Activated T-cell treated with anti-CD3 and anti-CD28 coated beads, Interleukin-2, amount 50 U/mL, for 4 hours (primary cell): Measurements from ENCODE around the gene PER2. TPM values are rescaled to one million over a fixed set of nuclear protein-coding genes. Genes with fewer than 3 reads are reported as not detected.
"Not testable (repeated sequence)": the region's sequence is repeated elsewhere in the genome, so short reads cannot be mapped to it uniquely, and the experiment has no call there.

Experiments
- ATAC-seq, 2 donors: fragments of 200-7000 bp; cut with Tn5 transposase; one replicate each; pipeline ENCODE4 v1.10.0; 2021
- DNase-seq: peaks from one replicate; pipeline ENCODE4 v3.0.0-alpha.2; 2020
- H3K27me3 Mint-ChIP-seq: one replicate; pipeline ENCODE4 v1.8.0; 2021; ENCODE audit warnings: low read depth, mixed read lengths
- H3K36me3 Mint-ChIP-seq: one replicate; pipeline ENCODE4 v1.8.0; 2022; ENCODE audit warnings: mixed read lengths; ENCODE audit not compliant: insufficient read depth
- H3K4me1 Mint-ChIP-seq: one replicate; pipeline ENCODE4 v1.8.0; 2021; ENCODE audit warnings: low read depth, mixed read lengths
- H3K4me3 Mint-ChIP-seq: one replicate; pipeline ENCODE4 v1.8.0; 2021; ENCODE audit warnings: mild to moderate bottlenecking, moderate library complexity, mixed read lengths
- H3K9me3 Mint-ChIP-seq: one replicate; pipeline ENCODE4 v1.8.0; 2021; ENCODE audit warnings: mixed read lengths
- total RNA-seq, 3 donors: library from RNA; stranded (reverse); gene quantifications; one replicate each; pipeline ENCODE4 v1.2.1, GENCODE V29; 2021

PER2 gene
- total RNA-seq, 3 donors from 2014 or later, result 22.8 to 25.4 (median 24.6) TPM

DNA sequence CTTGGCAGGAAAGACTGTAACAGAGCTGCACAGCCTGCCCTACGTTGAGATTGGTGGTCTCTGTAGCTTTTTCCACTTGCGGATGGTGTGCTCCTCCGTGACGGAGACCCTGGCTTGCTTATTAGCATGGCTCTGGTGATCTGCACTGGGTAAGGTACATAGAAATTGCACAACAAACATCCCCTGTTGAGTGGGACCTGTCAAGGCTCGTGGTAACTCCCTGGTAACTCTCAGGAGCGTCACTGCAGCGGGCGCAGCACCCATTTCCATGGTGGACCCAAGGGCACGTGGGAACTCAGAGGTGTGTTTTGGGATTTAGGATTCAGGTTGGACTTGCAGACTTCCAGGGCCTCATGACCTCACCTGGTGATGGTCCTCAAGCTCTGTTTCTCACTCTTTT lies 33.1 kb upstream of the PER2 start:
- Mint-ChIP-seq H3K27me3 (peaks cover 1% of the 10 kb centered on the region), H3K36me3 (peaks cover 8% of the 10 kb centered on the region), H3K4me1 (peaks cover 18% of the 10 kb centered on the region), H3K4me3 (peak overlapping the region; percentile 80), H3K9me3 (no peaks in the 10 kb centered on the region)
- DNase-seq (no peak), ATAC-seq (no peak)

- DNase-seq (no peak), ATAC-seq (peak; percentile 49 to 54)
- peaks cover 6% of the 10 kb centered on the region for H3K36me3 Mint-ChIP-seq
- H3K4me3 Mint-ChIP-seq, result peak overlapping the region; percentile 80
- no peaks in the 10 kb centered on the region for H3K9me3 Mint-ChIP-seq
- H3K27me3 Mint-ChIP-seq, result peaks cover 4% of the 10 kb centered on the region
- H3K4me1 Mint-ChIP-seq, result peaks cover 18% of the 10 kb centered on the region
Observed at GRCh38 chr2:238320648-238321281, 32.4 kb upstream of the PER2 start.

DNA sequence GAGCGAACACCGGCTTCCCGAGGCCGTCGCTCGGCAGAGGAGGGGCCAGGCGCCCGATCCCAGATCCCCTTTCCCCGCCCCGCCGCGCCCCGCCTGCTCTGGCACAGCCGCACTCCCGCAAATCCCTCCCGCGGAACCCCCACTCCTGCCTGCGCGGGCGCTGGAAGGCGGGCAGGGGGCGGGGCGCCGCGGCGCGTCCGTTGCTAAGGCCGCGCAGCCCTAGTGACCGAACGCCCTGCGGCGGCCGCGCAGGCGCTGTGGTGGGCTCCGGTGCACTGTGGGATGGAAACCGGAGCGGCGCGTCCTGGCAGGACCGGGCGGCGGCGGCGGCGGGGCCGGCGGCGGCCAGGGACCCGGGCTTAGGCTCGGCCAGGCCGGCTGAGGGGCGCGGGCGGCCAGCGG lies 31.8 kb upstream of the PER2 start, which contains the start of gene TRAF3IP1:
Gene TRAF3IP1, plus strand, starts transcription at position 273 of the 402 bp plus-strand sequence. CDS start 145 bp downstream, outside the sequence.
- DNase-seq, result peak; percentile 78
- peak within 1 kb of the TSS; percentile 80 for H3K4me3 Mint-ChIP-seq
- ATAC-seq, result peak; percentile 98
- H3K36me3 Mint-ChIP-seq, result peaks cover 4% of the 10 kb centered on the region
- H3K9me3 Mint-ChIP-seq, result no peaks in the 10 kb centered on the region
- H3K4me1 Mint-ChIP-seq, result peaks cover 18% of the 10 kb centered on the region
- H3K27me3 Mint-ChIP-seq, result peaks cover 5% of the 10 kb centered on the region

DNA sequence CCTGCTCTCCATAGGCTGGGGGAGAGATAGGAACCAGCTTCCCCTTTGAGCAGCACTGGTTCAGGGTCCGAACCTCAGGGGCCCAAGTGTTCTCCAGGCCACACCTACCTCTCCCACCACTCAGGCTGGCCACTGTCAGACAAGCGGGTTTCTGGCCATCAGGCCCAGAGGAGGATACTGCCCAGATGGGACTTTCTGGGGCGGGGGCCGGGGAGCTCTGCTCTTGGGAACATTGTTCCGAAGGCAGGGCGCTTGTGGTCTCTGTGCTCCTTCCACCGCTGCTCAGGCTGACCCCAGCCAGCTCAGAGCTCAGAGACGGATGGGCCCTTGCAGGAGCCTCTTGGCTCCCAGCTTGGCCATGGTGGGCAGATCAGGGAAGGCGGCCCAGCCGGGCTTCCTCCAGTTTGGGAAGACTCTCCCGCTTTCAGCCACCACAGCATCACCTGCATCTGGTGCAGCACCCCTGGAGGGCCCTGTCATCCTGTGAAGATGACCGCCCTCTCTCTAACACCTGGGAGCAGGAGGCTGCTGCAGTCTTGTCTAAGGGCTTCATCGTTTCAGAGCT lies 26.7 kb upstream of the PER2 start:
- Mint-ChIP-seq H3K4me1 (peaks cover 5% of the 10 kb centered on the region), H3K4me3 (no peak overlapping the region)

DNA sequence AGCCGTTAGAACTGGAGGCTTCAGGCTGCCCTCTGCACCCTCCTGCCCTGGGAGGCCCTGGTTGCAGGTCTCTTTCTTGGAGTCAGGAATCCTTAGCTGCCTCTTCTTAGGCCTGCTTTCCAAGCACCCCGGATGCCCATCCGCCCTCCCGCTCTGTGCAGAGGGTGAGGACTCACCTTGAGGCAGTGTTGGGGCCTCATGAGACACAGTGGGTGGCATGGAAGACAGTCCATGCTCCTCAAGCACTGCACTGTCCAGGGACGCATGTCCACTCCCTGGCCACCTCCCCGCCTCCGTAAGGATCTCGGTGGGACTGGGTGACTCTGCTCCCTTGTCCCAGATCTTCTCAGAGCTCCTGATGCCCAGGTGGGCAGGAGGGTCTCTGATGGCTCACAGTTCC lies 26.2 kb upstream of the PER2 start:
- H3K4me1 Mint-ChIP-seq, result peaks cover under 1% of the 10 kb centered on the region

More for the DNA sequence above, 26.7 kb upstream of the PER2 start:
- DNase-seq (no peak), ATAC-seq (no peak)
- H3K36me3 Mint-ChIP-seq, result no peaks in the 10 kb centered on the region
- peaks cover 5% of the 10 kb centered on the region for H3K27me3 Mint-ChIP-seq
- H3K9me3 Mint-ChIP-seq, result no peaks in the 10 kb centered on the region

DNA sequence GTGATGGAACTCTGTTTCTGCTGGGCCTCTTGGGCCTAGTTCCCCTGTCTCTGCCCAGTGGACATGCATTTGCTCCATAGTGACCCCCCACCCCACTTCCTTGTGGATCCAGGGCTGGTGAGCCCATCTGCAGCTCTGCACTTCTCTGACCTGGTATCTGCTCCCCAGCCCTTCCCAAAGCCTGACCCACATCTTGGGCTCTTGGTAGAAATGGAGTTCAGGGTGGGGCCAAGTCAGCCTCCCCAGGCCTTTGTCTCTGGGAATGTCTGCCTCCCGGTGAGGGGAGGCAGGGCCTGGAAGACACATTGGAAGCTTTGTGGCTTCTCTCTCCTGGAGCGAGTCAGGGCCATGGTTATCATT lies 25.6 kb upstream of the PER2 start:
- ATAC-seq, result no peak
- H3K27me3 Mint-ChIP-seq, result peaks cover 5% of the 10 kb centered on the region
- H3K4me1 Mint-ChIP-seq, result no peaks in the 10 kb centered on the region
- H3K9me3 Mint-ChIP-seq, result no peaks in the 10 kb centered on the region
- no peaks in the 10 kb centered on the region for H3K36me3 Mint-ChIP-seq
- H3K4me3 Mint-ChIP-seq, result no peak overlapping the region
- no peak for DNase-seq

More for the DNA sequence above, 26.2 kb upstream of the PER2 start:
- ATAC-seq (no peak), DNase-seq (no peak)
- H3K27me3 Mint-ChIP-seq, result peaks cover 5% of the 10 kb centered on the region
- no peak overlapping the region for H3K4me3 Mint-ChIP-seq
- H3K36me3 Mint-ChIP-seq, result no peaks in the 10 kb centered on the region
- no peaks in the 10 kb centered on the region for H3K9me3 Mint-ChIP-seq

DNA sequence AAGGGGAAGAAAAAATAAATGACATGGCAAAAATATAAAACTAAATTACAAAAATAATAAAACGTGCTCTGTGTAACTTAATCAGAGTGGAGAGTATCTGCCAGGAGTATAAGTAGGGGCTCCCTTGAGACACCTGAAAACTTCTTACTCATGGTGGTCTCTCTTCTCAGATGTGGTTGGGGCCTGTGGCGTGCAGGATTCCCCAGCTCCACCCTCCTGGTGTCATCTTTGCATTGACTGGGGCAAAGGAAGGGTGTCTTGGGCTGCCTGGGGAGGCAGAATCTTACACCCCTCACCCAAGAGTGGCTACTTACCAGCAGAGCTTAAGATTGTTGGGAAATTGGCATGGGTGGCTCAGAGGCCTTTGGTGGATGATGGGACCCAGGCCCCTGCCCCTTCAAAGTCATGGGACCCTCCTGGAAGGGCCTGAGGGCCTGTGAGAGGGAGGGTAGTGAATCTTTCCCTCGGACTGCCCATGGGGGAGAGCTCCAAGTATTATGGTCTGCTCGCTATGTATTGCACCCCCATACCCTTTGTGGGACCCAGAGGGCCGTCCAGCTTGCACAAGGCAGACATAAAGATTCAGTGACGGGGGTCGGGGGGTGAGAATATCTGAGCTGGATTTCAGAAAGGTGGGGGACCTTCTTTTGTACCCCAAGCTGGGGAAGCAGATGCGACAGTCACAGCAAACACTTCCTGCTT lies 25.0 kb upstream of the PER2 start:
- Mint-ChIP-seq H3K4me1 (no peaks in the 10 kb centered on the region), H3K9me3 (no peaks in the 10 kb centered on the region), H3K4me3 (no peak overlapping the region), H3K36me3 (no peaks in the 10 kb centered on the region), H3K27me3 (peaks cover 5% of the 10 kb centered on the region)
- ATAC-seq (no peak), DNase-seq (no peak)

DNA sequence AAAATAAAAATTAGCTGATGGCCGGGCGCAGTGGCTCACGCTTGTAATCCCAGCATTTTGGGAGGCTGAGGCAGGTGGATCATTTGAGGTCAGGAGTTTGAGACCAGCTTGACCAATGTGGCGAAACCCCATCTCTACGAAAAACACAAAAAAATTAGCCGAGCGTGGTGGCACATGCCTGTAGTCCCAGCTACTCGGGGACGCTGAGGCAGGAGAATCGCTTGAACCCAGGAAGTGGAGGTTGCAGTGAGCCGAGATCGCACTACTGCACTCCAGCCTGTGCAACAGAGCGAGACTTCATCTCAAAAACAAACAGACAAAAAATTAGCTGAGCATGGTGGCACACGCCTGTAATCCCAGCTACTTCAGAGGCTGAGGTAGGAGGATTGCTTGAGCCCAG lies 22.3 kb upstream of the PER2 start:
- ATAC-seq, H3K4me3 Mint-ChIP-seq, H3K27me3 Mint-ChIP-seq, H3K36me3 Mint-ChIP-seq, H3K4me1 Mint-ChIP-seq, DNase-seq, H3K9me3 Mint-ChIP-seq: not testable (repeated sequence)

- no peaks in the 10 kb centered on the region for H3K9me3 Mint-ChIP-seq
- no peak overlapping the region for H3K4me3 Mint-ChIP-seq
- H3K4me1 Mint-ChIP-seq, result no peaks in the 10 kb centered on the region
- H3K36me3 Mint-ChIP-seq, result no peaks in the 10 kb centered on the region
- DNase-seq (no peak), ATAC-seq (no peak)
- no peaks in the 10 kb centered on the region for H3K27me3 Mint-ChIP-seq
Observed at GRCh38 chr2:238308177-238308576, 19.8 kb upstream of the PER2 start.

DNA sequence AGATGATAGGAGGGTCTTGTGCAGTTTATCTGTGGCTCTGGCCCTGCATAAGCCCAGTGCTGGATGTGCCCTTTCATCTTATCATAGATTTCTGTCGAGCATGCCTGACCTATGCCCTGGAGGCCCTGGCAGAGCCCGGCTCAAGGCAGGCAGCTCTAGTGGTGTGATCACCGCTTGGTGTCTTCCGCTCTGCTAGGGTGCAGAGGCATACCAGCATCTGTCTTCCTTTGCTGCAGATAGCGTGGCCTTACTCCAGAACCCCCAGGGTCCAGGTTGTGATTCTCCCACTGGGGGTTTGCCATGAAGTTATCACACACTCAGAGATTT lies 18.2 kb upstream of the PER2 start:
- H3K9me3 Mint-ChIP-seq, result no peaks in the 10 kb centered on the region
- DNase-seq (no peak), ATAC-seq (no peak)
- H3K4me3 Mint-ChIP-seq, result no peak overlapping the region
- no peaks in the 10 kb centered on the region for H3K36me3 Mint-ChIP-seq
- no peaks in the 10 kb centered on the region for H3K27me3 Mint-ChIP-seq
- no peaks in the 10 kb centered on the region for H3K4me1 Mint-ChIP-seq

- DNase-seq, result no peak
- ATAC-seq, result no peak
- no peaks in the 10 kb centered on the region for H3K9me3 Mint-ChIP-seq
- no peaks in the 10 kb centered on the region for H3K27me3 Mint-ChIP-seq
- no peaks in the 10 kb centered on the region for H3K4me1 Mint-ChIP-seq
- H3K36me3 Mint-ChIP-seq, result no peaks in the 10 kb centered on the region
- H3K4me3 Mint-ChIP-seq, result no peak overlapping the region
Observed at GRCh38 chr2:238305965-238306671, 17.7 kb upstream of the PER2 start.

GRCh38 chr2:238305092-238305862 lies 16.9 kb upstream of the PER2 start:
- DNase-seq (no peak), ATAC-seq (no peak)
- no peak overlapping the region for H3K4me3 Mint-ChIP-seq
- peaks cover 3% of the 10 kb centered on the region for H3K27me3 Mint-ChIP-seq
- H3K4me1 Mint-ChIP-seq, result no peaks in the 10 kb centered on the region
- H3K9me3 Mint-ChIP-seq, result no peaks in the 10 kb centered on the region
- H3K36me3 Mint-ChIP-seq, result no peaks in the 10 kb centered on the region

DNA sequence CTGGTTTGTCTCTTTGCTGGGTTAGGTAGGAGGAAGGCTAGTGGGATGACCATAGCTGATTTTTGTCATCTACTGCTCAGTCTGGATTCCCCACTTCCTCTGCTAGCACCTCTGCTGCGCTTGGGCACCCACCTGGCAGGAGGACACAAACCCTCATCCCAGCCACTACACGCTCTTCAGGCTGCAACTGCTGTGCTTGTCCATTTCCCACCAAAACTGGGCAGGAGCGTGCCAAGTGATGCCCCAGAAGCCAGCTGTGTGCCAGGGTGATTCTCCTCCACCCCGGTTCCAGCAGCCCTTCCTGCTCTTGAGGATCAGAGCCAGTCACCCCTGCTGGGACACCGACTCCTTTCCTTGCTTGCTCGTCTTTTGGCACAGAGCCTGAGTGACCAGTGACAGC lies 15.7 kb upstream of the PER2 start:
- no peaks in the 10 kb centered on the region for H3K4me1 Mint-ChIP-seq
- no peaks in the 10 kb centered on the region for H3K9me3 Mint-ChIP-seq
- ATAC-seq (no peak), DNase-seq (no peak)
- H3K27me3 Mint-ChIP-seq, result peaks cover 5% of the 10 kb centered on the region
- H3K4me3 Mint-ChIP-seq, result no peak overlapping the region
- no peaks in the 10 kb centered on the region for H3K36me3 Mint-ChIP-seq

- Mint-ChIP-seq H3K9me3 (no peaks in the 10 kb centered on the region), H3K4me3 (no peak overlapping the region), H3K4me1 (no peaks in the 10 kb centered on the region), H3K36me3 (no peaks in the 10 kb centered on the region), H3K27me3 (peaks cover 5% of the 10 kb centered on the region)
- no peak for ATAC-seq
- no peak for DNase-seq
Observed at GRCh38 chr2:238302751-238303150, 14.3 kb upstream of the PER2 start.
